A204.1 (cell line): Measurements from ENCODE around the gene ZNF644.
"Not testable (repeated sequence)": the region's sequence is repeated elsewhere in the genome, so short reads cannot be mapped to it uniquely, and the experiment has no call there.

Source experiments
- FAIRE-seq: peaks from 2 replicates; lab custom pipeline; 2012; peaks lifted over from hg19 to GRCh38; lab: Jason Lieb, UNC

Gene ZNF644

GRCh38 chr1:90986953-90987352 is 34.9 kb downstream of the ZNF644 start:
- FAIRE-seq = peak; percentile 11

GRCh38 chr1:90977522-90977921 is 44.3 kb downstream of the ZNF644 start:
- FAIRE-seq = no peak

- no peak for FAIRE-seq
Measured at GRCh38 chr1:90973897-90974798, 47.7 kb downstream of the ZNF644 start.

- FAIRE-seq = no peak
Measured at GRCh38 chr1:90970208-90970607, 51.6 kb downstream of the ZNF644 start.

GRCh38 chr1:90969241-90969640 is 52.6 kb downstream of the ZNF644 start:
- no peak for FAIRE-seq

GRCh38 chr1:90964444-90965035 is 57.3 kb downstream of the ZNF644 start:
- FAIRE-seq = peak; percentile 97

- no peak for FAIRE-seq
Measured at GRCh38 chr1:90963651-90964050, 58.2 kb downstream of the ZNF644 start.

GRCh38 chr1:90963236-90963635 is 58.6 kb downstream of the ZNF644 start:
- FAIRE-seq = no peak

- FAIRE-seq = no peak
Measured at GRCh38 chr1:90959352-90960206, 62.3 kb downstream of the ZNF644 start.

GRCh38 chr1:90957497-90957896 is 64.3 kb downstream of the ZNF644 start:
- no peak for FAIRE-seq

- FAIRE-seq = no peak
Measured at GRCh38 chr1:90955769-90956168, 66.1 kb downstream of the ZNF644 start.

- FAIRE-seq = no peak
Measured at GRCh38 chr1:90952906-90953305, 68.9 kb downstream of the ZNF644 start.

GRCh38 chr1:90951009-90951408 is 70.8 kb downstream of the ZNF644 start:
- FAIRE-seq = no peak

GRCh38 chr1:90948301-90948700 is 73.5 kb downstream of the ZNF644 start:
- FAIRE-seq = no peak

GRCh38 chr1:90946630-90947029 is 75.2 kb downstream of the ZNF644 start:
- no peak for FAIRE-seq

GRCh38 chr1:90945287-90945686 is 76.5 kb downstream of the ZNF644 start:
- no peak for FAIRE-seq

GRCh38 chr1:90943966-90944365 is 77.9 kb downstream of the ZNF644 start:
- no peak for FAIRE-seq

- no peak for FAIRE-seq
Measured at GRCh38 chr1:90940746-90941145, 81.1 kb downstream of the ZNF644 start.

- no peak for FAIRE-seq
Measured at GRCh38 chr1:90936731-90937130, 85.1 kb downstream of the ZNF644 start.

- FAIRE-seq = no peak
Measured at GRCh38 chr1:90936061-90936460, 85.8 kb downstream of the ZNF644 start.

GRCh38 chr1:90928231-90928630 is 93.6 kb downstream of the ZNF644 start:
- FAIRE-seq = not testable (repeated sequence)

- FAIRE-seq = not testable (repeated sequence)
Measured at GRCh38 chr1:90927674-90928073, 94.2 kb downstream of the ZNF644 start.

GRCh38 chr1:90926971-90927370 is 94.9 kb downstream of the ZNF644 start:
- FAIRE-seq = no peak
